GM21423 (cell line): ENCODE measurements around the gene CSF2RB.
A peak's percentile ranks its signal among the peaks of the same experiment; 100 is the strongest.

ENCODE experiments used
- ATAC-seq: cut with Tn5 transposase; IDR thresholded peaks from one replicate; pipeline ENCODE4 v1.9.1; 2021; ENCODE audit warnings: mild to moderate bottlenecking, moderate library complexity; ENCODE audit not compliant: unreplicated experiment

The CSF2RB gene

GRCh38 chr22:36913427-36914389 is at the start of gene CSF2RB:
Gene CSF2RB, plus strand, starts transcription at chr22:36913628. Its CDS starts 8,580 bp downstream, at chr22:36922208.
- ATAC-seq, result no peak

- ATAC-seq, result no peak
These were observed 49.4 kb upstream of the CSF2RB start for GRCh38 chr22:36863979-36864378.

- ATAC-seq, result no peak
These were observed 48.8 kb upstream of the CSF2RB start for GRCh38 chr22:36864454-36865215.

GRCh38 chr22:36865346-36865745 is 48.1 kb upstream of the CSF2RB start:
- no peak for ATAC-seq

- ATAC-seq, result no peak
These were observed 45.7 kb upstream of the CSF2RB start for GRCh38 chr22:36867695-36868094.

- no peak for ATAC-seq
These were observed 44.8 kb upstream of the CSF2RB start for GRCh38 chr22:36868546-36869181.

- ATAC-seq, result no peak
These were observed 43.2 kb upstream of the CSF2RB start for GRCh38 chr22:36870250-36870649.

- no peak for ATAC-seq
These were observed 41.8 kb upstream of the CSF2RB start for GRCh38 chr22:36871669-36872081.

- ATAC-seq, result no peak
These were observed 41.3 kb upstream of the CSF2RB start for GRCh38 chr22:36872084-36872483.

- ATAC-seq, result no peak
These were observed 40.4 kb upstream of the CSF2RB start for GRCh38 chr22:36872866-36873498.

- ATAC-seq, result peak; percentile 77
These were observed 39.7 kb upstream of the CSF2RB start for GRCh38 chr22:36873614-36874308.

GRCh38 chr22:36874309-36874696 is 39.1 kb upstream of the CSF2RB start:
- ATAC-seq, result no peak

- ATAC-seq, result no peak
These were observed 38.7 kb upstream of the CSF2RB start for GRCh38 chr22:36874736-36875135.

GRCh38 chr22:36875741-36876140 is 37.7 kb upstream of the CSF2RB start:
- ATAC-seq, result no peak

GRCh38 chr22:36879775-36880174 is 33.7 kb upstream of the CSF2RB start:
- no peak for ATAC-seq

- no peak for ATAC-seq
These were observed 31.8 kb upstream of the CSF2RB start for GRCh38 chr22:36881504-36882245.

- ATAC-seq, result no peak
These were observed 28.9 kb upstream of the CSF2RB start for GRCh38 chr22:36884349-36885158.

GRCh38 chr22:36885474-36885873 is 28.0 kb upstream of the CSF2RB start:
- no peak for ATAC-seq

- ATAC-seq, result no peak
These were observed 27.4 kb upstream of the CSF2RB start for GRCh38 chr22:36886016-36886415.
